SHP77 treated with DMSO at 0.1 percent for 48 hours (cell line): Measurements from ENCODE around the gene AEBP2.

Experiments used
- DNase-seq: peaks from one replicate; lab custom pipeline; 2025; lab: John Stamatoyannopoulos, UW

The AEBP2 gene

DNA sequence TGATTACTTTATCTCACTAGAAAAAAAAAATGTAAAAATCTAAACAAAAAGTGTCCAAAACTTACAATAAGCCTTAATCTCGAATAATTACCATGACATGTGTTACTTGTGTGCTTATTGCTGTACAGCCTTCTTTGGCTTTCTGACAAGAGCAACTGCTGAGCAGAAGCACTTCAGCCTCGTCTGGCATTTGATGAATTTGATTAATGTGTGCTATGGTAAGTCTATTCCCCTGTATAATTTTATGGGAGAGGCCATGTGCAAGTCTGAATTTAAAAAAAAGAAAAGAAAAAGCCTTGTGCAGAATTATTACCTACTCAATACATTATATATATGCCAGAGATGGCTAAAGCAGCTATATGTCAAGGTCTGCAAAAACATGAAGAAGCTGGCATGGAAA lies 113.9 kb downstream of the AEBP2 start:
- DNase-seq: no peak

DNA sequence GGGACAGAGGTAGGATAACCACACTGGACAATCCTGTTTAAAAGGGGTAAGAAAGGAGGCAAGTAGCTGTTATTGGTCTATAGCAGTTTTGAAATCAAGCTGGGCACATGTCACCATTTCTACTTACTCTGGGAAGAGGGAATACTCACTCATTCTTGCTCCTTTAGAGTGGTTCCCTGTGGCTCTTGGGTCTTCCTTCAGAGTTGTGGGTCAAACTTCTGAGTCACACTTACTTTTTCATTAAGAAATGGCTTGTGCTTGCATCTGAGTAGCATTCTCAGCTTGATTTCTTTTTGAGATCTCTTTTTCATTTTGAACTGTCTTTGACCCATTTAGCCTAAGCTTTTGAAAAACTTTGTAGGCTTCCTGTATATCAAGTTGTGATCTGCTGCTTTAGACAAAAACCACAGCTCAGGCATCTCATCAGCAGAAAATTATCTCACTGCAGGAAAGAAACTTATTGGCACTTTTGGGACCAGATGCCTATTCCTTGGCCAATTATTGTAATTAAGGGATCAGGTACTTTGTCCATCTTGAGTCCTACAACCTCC lies 122.2 kb downstream of the AEBP2 start:
- DNase-seq: no peak
